HG03571 (cell line): ENCODE measurements around the gene PLA2G4E.
A peak's percentile ranks its signal among the peaks of the same experiment; 100 is the strongest.

Experiments
- ATAC-seq: cut with Tn5 transposase; IDR thresholded peaks from one replicate; pipeline ENCODE4 v1.9.1; 2021; ENCODE audit not compliant: unreplicated experiment

PLA2G4E gene

DNA sequence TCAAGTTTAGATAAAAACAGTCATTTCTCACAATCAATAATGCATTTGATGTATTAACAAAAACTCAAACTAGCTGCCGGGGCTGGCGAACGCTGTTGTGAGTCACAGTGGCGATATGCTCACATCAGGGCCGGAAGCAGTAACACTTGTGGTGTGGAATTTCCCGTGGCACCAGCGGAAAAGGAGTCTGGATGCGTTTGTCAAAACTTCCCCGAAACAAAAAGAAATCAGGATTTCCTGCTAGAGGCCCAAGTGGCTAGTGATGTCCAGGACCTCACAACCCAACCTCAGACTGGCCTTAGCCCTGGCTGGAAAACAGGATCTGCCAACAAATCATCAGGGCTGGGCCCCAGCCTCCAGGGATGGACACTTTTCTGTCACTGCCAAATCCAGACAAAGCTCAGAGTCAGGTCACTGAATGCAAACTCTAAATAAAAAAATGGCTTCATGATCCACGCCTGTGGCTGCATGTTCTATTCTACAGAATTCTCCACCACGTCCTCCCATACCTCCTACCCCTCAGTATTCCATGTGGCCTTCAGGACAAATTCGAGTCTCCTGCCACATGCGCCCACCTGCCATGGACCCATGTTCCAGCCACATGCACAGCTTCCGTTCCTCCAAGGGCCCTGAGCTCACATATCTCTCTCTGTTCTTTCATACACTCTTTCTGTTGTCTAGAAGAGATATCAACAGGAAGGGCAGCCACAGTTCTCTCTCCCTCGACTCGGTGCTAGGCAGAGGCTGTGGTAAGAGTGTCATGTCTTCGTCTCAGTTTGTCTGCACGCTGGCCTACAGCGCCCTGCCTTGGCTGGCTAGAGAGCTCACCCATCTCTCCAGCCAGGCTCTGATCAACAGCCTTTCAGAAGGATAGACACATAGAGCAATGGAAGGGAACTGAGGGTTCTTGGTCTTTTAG, 83.9 kb downstream of the PLA2G4E start:
- ATAC-seq: peak; percentile 53

DNA sequence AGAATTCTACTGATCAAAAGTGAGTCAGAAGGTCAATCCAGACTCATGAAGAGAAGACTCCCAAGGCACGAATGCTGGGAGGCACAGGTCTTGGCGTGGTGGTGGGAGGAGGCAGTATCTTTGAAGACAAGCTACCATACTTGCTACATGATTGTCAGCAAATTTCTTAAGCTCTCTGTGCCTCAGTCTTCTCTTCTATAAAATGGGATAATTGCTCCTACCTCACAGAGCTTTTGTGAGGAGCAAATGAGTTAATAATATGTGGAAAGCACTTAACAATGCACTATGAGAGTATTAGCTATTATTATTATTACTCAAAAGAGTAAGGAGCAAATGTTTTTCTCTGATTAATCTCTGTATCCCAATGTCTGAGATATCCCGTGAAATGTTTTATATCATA, 84.7 kb downstream of the PLA2G4E start:
- ATAC-seq: no peak

DNA sequence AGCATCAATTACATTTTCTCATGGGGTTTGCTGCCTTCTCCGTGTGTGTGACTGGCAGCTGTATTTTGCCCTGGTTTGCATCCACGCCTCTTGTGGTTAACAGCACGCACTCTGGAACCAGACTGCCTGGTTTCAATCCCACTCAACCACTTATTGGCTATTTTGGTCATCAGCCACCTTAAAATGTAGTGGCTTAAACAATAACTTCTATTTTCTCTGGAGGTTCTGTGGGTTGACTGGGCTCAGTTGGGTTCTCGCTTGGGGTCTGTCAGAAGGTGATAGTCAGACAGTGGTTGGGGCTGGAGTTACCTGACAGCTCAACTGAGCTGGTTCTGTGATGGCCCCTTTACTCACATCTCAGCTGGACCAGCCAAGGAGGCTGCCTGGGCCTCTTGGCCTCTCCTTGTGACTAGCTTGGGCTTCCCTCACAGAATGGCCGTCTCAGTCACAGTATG, 85.2 kb downstream of the PLA2G4E start:
- ATAC-seq: no peak

DNA sequence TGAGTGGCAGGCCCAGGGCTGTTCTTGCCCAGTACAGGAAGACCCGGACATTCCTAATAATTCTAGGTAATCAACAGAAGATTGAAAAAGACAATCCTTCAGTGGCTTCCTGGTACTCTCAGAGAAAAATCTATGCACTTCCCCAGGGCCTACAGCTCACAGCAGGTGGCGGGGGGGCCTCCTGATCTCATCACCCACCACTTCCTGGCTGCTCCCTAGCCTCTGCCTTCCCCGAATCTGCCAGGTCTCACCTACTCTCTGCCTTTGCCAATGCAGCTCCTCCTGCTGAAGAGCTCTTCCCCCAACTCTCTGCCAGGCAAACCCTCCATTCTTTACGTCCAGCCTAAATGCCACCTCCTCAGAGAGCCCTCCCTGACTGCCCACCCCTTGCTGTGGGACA, 86.0 kb downstream of the PLA2G4E start:
- ATAC-seq: no peak

DNA sequence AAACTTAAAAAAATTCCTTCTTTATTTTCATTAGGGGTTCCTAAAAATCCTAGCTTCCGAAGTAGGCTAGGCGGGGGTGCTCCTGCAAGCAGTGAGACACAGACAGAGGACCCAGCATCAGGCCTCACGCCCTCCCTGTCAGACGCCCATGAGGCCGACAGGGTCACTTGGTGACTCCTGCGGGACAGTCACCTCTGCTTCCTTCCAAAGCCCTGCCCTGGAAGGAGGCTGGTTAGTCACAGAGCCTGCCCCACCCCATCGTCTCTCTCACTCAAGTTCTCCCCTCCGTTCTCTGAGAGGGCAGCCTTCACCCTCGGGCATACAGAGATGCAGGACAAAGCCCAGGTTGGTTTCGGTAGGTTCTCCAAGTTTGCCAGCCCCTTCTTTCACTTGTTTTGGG, 87.1 kb downstream of the PLA2G4E start:
- no peak for ATAC-seq

DNA sequence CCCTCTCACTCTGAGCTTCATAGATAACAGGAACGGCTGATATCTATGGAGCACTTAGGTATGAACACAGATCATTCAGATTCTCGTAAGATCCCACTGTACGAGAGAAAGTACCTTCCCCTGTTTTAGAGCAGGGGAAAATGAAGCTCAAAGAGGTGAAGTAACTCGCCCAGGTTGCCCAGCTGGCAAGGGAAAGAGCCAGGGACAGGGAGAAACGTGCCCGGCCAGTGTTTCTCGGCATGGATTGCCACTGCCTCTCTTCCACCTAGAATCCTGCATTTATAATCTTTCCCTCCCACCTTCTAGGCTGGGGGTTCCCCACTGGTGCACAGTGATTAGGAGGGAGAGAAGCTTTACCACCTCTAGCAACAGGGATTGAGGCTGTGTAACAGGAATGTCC, 87.5 kb downstream of the PLA2G4E start:
- ATAC-seq: no peak

DNA sequence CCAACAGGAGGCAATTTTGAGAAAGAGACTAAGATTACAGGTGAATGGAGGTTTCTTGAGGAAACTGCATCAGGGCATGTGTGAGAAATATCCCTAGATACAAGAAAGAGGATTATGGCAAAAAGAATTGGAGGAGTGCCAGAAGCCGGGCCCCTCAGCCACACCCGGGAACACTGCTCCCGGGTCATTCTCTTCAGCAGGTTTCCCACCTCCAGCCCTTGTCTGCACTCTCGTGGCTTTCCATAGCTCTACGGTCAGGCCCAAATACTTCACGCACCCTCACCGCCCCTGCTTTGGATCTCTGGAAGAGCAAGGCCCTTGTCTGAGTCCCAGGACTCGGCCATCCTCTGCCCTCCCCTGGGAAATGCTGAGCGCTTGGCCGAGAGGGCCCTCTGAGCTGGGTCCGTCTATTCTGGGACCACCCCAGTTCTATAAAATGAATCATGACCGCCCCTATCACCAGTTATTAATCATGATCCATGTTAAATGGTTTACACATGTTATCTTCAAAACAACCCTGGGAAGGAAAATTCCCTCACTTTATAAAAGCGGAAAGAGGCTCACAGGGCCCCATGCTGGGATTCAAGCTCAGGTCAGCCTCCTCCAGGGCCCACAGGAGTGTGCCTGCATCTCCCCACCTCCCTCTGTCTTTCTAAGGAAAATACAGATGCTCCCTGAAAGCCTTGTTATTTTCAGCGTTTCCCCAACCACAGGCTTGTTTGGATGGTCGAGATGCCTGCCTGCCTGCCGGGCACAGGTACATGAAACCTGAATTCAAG, 88.1 kb downstream of the PLA2G4E start:
- no peak for ATAC-seq

DNA sequence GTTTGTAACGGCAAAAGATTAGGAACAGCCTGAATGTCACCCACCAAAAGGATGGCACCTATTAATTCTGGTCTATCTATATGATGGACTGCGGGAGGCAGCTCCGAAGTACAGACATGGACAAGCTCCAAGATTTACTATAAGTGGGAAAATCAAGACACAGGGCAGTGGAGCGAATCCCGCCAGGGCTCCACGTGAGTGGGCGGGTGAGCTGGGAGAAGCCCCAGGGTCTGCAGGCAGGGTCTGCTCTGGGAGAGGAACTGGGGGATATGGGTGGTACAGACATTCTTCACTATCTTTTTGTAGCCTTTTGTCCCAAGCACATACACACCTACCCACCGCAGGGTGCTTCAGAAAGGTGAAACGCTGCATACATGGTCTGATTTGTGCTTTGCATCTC, 88.7 kb downstream of the PLA2G4E start:
- ATAC-seq: no peak
